NCI-H2081 (cell line): ENCODE data around the gene SEMA4A.
A peak's percentile ranks its signal among the peaks of the same experiment; 100 is the strongest.
"Not testable (repeated sequence)": the region's sequence is repeated elsewhere in the genome, so short reads cannot be mapped to it uniquely, and the experiment has no call there.

Experiments used
- DNase-seq, 2 experiments: peaks; one replicate each; lab custom pipeline; 2025; lab: John Stamatoyannopoulos, UW

The SEMA4A gene

DNA sequence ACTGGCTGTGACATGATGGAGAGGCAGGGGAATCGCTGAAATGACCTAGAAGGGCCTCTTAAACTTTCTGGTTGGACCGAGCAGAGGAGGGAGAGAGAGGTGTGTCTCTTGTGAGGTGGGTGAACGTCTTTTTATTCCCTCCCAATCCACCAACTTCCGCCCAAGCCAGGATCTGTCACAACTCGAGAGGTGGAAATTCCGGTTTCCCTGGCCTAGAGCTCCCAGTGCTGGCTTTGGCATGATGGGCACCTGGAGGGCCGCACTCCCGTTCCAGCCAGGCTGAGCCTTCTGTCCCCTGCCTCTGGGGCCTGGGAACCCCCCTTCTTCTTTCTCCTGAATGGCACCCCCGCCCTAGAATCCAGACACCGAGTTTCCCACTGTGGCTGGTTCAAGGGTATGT, at the start of gene SEMA4A:
Gene SEMA4A, plus strand, starts transcription at position 224 of the 400 bp plus-strand sequence. CDS start 994 bp downstream, outside the sequence.
- no peak for DNase-seq

DNA sequence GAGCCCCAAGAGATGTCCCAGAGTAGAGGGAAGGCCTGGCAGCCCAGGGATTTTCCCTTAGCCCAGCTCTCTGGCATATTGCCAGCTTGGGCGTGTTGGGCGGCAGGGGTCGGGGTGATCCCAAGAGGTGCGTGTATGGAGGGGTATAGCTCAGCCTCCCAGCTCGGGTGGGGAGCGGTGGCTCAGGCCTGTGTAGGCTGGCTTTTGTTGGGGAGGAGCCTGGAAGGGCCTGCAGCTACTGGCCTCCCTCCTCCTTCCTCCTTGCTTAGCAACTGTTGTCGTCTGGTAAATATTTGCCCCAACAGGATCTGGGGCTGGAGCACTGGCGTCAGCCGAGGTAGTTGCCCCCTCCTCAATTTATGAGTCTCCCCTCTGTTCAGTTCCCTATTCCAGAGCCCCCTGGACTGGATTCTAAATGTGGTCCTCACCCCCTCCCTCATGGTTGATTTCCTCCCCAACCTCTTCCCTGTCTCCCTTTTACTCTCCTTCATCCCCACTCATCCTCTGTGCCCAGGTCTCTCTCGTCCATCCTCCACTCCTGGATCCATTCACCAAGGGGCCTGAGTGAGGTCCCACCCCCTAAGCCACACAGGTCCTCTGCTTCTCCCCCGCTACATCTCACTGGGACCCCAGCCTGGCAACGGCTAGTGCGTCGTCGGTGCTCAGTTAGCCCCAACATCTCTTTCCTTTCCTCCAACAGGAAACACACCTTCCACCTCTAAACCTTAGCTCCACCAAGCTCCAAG, 49.1 kb upstream of the SEMA4A start:
- peak; percentile 66 to 73 for DNase-seq

GRCh38 chr1:156104861-156105832, 48.2 kb upstream of the SEMA4A start:
- DNase-seq: no peak

DNA sequence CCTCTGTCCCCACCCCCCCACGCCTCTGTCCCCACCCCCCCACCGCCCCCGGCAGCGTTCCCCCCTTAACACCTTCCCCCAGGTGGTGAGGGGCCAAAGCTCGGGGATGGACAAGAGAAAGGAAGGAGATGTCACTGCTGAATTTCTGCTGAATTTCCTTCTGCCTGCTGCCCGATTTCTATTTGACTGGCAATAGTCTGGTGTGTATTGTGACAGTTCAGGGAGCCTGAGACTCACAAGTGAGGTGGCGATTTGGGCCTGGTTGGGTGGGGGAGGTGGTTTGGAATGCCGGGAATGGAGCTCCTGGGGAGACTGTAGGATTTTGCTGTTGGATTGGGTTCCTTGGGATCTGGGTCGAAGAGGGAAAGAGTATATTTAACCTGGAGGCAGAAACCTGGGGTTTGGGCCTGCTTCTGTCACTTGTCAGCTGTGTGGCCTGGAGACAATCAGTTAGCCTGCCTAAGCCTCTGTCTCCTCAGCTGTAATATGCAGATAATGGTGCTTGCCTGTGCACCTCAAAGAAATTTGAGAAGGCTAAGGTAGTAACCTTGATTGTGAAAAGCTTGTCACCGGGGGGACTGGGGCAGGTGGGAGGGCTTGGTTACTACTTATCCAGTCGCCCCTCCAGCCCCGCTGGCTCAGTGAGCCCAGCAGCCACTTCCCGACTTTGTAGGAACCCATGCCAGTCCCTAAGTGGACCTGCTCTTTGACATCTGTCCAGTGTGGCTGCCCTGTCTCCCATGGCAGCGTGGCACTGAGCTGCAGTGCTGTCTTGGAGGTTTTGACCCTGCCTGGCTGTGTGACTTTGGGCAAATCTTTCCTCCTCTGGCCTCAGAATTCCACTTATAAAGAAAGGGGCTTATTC, 46.5 kb upstream of the SEMA4A start:
- DNase-seq: no peak

- no peak for DNase-seq
Observed at GRCh38 chr1:156108057-156108456, 45.3 kb upstream of the SEMA4A start.

DNA sequence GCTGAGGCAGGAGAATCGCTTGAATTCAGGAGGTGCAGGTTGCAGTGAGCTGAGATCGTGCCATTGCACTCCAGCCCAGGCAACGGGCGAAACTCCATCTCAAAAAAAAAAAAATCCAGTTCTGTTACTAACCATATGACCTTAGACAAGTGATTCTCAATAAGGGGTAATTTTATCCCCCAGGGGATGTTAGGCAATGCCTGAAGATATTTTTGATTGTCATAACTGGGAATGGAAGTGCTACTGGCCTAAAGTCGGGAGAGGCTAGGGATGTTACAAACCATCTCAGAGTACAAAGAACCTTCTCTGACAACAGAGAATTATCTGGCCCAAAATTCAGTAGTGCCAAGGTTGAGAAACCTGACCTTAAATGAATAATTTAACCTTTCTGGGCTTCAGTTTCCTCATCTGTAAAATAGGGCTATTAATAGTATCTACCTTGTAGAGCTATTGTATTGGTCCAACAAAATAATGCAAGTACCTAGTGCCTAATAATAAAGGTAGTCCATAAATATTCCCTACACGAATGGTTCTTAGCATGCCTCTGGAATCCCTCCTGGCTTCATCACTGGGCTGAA, 44.6 kb upstream of the SEMA4A start:
- no peak for DNase-seq

DNA sequence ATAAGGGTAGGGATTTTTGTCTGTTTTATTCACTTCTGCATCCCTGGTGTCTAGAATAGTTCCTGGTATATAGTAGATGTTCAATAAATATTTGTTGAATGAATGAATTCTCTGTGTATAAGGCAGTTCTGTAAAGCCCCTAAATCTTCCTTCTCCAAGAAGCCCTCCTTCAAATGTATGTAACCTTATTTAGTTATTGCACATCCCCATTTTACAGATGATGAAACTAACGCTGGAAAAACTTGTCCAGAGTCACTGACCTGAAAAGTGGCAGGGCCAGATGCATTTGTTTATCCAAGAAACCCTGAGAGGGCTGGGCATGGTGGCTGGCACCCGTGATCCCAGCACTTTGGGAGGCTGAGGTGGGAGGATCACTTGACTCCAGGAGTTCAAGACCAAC, 43.1 kb upstream of the SEMA4A start:
- no peak for DNase-seq

DNA sequence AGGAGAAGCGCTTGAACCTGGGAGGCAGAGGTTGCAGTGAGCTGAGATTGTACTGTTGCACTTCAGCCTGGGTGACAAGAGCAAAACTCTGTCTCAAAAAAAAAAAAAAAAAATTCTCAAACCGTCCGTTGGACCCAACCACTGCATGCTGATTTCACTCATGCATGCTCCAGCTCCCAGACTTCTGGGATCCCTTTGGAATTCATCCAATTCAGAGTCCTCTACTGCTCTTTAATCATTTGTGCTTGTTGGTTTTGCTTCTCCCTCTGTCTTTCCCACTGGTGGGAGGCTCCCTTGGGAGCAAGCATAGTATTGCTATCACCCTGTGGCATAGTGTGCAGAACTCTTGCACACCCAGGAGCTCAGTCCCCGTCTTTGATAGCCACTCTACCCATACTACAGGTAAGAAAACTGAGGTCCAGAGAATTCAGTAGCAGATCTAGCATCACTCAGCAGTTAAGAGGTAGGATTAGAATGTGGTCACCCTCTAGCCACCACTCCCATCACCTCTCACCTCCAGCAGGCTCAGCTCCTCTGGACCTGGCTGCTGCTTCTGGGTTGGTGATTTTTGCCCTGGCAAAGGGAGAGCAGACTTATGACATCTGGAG, 41.9 kb upstream of the SEMA4A start:
- no peak for DNase-seq

GRCh38 chr1:156112276-156113137, 40.9 kb upstream of the SEMA4A start:
- DNase-seq: no peak

- no peak for DNase-seq
Observed at GRCh38 chr1:156113282-156113950, 40.0 kb upstream of the SEMA4A start.

DNA sequence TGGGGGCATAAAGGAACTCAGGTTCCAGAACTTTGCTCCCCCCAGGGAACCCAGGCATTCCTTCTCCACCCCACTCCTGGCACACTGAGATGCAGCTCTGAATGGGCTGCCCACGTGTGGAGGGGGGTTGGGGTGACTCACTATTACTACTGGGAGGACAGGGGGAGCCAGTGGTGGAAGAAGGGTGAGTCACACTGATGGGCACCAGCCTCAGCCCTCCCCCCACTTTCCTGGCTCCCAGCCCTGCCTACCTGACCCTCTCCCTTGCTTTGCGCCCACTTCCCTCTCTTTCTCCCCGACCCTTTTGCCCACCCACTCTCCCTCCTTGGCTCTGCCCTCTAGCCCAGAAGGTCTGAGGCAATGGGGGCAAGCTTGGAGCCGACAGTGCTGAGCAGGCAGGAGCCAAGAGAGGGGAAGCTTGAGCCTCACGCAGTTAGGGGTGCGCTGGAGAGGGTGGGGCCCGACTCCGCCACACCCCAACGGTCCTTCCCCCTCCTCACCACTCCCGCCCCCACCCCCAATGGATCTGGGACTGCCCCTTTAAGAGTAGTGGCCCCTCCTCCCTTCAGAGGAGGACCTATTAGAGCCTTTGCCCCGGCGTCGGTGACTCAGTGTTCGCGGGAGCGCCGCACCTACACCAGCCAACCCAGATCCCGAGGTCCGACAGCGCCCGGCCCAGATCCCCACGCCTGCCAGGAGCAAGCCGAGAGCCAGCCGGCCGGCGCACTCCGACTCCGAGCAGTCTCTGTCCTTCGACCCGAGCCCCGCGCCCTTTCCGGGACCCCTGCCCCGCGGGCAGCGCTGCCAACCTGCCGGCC, 39.1 kb upstream of the SEMA4A start, which contains the start of gene LMNA:
Gene LMNA, plus strand, starts transcription at position 611 of the 818 bp plus-strand sequence. CDS start 208 bp downstream, outside the sequence.
- peak; percentile 73 to 74 for DNase-seq

DNA sequence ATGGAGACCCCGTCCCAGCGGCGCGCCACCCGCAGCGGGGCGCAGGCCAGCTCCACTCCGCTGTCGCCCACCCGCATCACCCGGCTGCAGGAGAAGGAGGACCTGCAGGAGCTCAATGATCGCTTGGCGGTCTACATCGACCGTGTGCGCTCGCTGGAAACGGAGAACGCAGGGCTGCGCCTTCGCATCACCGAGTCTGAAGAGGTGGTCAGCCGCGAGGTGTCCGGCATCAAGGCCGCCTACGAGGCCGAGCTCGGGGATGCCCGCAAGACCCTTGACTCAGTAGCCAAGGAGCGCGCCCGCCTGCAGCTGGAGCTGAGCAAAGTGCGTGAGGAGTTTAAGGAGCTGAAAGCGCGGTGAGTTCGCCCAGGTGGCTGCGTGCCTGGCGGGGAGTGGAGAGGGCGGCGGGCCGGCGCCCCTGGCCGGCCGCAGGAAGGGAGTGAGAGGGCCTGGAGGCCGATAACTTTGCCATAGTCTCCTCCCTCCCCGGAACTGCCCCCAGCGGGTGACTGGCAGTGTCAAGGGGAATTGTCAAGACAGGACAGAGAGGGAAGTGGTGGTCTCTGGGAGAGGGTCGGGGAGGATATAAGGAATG, 38.4 kb upstream of the SEMA4A start:
- peak in 1 of 2 experiments; percentile 51 for DNase-seq

- DNase-seq: no peak
Observed at GRCh38 chr1:156115514-156116374, 37.6 kb upstream of the SEMA4A start.

- DNase-seq: not testable (repeated sequence)
Observed at GRCh38 chr1:156116731-156117130, 36.7 kb upstream of the SEMA4A start.

DNA sequence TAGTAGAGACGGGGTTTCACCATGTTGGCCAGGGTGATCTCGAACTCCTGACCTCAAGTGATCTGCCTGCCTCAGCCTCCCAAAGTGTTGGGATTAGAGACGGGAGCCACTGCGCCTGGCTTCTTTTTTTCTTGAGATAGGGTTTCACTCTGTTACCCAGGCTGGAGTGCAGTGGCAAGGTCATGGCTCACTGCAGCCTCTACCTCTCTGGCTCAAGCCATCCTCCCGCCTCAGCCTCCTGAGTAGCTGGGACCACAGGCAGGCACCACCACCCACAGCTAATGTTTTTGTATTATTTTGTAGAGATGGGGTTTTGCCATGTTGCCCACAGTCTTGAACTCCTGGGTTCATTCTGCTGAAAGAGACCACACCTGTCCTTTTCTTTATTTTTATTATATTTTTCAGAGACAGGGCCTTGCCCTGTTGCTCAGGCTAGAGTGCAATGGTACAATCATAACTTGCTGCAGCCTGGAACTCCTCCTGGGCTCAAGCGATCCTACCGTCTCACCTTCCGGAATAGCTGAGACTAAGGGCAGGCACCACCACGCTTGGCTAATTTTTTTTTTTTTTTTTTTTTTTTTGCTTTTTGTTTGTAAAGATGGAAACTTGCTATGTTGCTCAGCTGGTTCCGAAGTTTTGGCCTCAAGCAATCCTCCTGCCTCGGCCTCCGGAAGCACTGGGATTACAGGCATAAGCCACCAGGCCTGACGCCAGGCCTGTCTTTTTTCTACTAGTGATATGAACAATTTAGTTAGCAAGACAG, 35.8 kb upstream of the SEMA4A start:
- DNase-seq: no peak

DNA sequence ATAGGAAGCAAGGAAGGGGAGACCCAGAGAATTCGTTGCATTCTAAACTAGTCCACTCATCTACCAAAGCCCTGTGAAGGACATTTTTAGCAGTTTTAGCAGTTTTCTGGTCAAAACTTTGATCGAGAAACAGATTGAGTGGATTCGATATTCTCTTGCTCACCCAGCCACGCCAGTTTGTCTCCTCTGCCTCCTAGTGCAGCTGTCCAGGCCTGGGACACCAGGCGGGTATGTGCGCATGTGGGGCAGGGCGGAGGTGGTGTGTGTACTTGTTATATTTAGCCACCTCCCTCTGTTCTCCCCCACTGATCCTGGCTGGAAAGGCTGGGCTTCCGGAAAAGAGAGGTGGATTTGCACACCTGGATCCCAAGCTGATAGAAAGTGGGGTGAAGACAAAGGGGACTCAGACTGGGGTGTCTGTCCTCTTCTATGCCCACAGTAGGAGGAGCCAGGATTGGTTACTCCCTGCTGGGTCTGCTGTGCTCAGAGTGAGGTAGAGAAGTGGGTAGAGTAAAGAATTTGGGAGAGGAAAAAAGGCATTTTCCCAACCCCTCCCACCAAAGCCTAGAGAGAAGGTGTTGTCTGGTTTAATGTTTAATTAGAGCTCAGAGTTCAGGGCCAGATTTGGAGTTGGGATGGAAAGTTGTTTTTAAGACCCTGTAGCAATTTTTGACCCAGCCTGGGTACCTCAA, 35.1 kb upstream of the SEMA4A start:
- no peak for DNase-seq
